ENCODE results near the gene TPTE2.

DNA sequence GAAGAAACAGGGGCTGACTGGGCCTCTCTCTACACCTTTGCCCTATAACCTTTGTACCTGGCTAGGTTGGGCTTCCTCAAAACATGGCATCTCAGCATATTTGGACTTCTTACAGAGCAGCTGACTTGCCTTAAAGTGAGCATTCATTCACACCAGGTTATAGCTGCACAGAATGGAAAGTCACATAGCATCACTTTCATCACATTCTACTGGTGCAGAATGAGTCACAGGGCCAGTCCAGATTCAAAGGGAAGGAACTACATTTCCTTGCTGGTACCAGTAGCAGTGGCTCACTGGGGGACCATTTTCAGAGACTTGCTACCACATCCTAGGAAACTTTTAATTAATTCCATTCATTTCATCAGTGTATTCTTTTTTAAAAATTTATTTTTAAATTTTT, 20.3 kb upstream of the TPTE2 start:
- TF ChIP-seq, protein P1, sequence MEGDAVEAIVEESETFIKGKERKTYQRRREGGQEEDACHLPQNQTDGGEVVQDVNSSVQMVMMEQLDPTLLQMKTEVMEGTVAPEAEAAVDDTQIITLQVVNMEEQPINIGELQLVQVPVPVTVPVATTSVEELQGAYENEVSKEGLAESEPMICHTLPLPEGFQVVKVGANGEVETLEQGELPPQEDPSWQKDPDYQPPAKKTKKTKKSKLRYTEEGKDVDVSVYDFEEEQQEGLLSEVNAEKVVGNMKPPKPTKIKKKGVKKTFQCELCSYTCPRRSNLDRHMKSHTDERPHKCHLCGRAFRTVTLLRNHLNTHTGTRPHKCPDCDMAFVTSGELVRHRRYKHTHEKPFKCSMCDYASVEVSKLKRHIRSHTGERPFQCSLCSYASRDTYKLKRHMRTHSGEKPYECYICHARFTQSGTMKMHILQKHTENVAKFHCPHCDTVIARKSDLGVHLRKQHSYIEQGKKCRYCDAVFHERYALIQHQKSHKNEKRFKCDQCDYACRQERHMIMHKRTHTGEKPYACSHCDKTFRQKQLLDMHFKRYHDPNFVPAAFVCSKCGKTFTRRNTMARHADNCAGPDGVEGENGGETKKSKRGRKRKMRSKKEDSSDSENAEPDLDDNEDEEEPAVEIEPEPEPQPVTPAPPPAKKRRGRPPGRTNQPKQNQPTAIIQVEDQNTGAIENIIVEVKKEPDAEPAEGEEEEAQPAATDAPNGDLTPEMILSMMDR (IDR thresholded peaks at IDR 0.05) = no peak
- TF ChIP-seq EP300 (IDR thresholded peaks at IDR 0.05) = no peak
